GM18502 (cell line): Measurements from ENCODE around the gene BORCS8.
"Not testable (repeated sequence)": the region's sequence is repeated elsewhere in the genome, so short reads cannot be mapped to it uniquely, and the experiment has no call there.

Experiments
- ATAC-seq: cut with Tn5 transposase; IDR thresholded peaks from one replicate; pipeline ENCODE4 v1.9.1; 2021; ENCODE audit warnings: mild to moderate bottlenecking; ENCODE audit not compliant: unreplicated experiment, poor library complexity

BORCS8 gene

DNA sequence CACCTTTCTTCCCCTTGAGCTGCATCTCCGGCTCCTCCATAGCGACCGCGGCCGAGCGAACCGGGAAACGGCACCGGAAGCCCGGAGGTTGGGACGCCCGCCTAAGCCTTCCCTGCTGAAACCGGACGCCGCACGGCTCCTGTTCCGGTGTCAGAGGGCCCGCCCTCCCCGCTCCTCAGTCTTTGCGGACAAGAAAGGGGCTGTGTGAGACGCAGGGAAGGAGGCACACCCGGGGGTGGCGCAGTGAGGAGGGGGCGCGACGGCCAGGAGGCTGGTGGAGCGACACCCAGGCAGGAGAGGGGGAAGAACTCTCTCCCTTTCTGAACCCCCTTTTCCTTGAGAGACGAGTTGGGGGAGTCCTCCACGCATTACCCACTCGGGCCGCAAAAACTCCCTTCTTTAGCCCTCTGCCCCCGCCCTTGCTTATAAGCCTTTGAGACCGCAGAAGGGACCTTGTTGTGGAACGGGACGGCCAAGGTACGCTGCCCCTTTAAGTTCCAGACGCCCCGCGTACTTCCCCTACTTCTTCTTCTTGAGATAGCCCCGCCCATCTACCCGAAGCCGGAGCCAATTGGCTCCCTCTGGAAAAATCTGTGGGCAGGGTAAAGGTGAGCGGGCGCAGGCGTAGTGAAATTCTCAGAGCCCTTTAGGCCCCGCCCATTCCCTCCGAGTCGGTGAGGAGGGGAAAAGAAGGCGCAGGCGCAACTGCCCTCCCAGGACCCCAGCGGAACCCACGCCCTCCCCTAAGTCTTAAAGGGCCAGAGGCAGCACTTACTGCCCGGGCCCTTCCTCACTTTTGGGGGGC, at the start of gene BORCS8, which contains the start of gene RFXANK:
BORCS8 (minus strand) TSS at position 75 of the 805 bp plus-strand sequence; CDS start at position 40, 35 bp downstream.
RFXANK (plus strand) TSS at position 181 of the 805 bp plus-strand sequence. CDS start 1,689 bp downstream, outside the sequence.
- peak; percentile 87 for ATAC-seq

DNA sequence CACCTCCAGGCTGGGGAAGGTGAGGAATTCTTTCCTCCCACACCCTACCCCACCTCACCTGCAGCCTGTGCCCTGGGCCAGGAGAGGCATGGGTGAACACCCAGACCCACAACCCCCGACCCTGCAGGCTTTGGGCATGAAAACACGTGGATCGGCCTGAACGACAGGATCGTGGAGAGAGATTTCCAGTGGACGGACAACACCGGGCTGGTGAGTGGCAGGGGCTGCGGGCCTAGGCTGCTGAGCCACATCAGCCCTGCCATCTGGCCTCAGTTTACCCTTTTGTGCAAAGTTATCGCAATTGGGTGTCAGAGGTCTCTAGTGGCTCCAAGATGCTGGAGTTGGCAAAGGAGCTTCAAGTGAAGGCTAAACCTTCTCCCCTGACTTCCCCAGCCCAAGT, 48.5 kb upstream of the BORCS8 start:
- no peak for ATAC-seq

DNA sequence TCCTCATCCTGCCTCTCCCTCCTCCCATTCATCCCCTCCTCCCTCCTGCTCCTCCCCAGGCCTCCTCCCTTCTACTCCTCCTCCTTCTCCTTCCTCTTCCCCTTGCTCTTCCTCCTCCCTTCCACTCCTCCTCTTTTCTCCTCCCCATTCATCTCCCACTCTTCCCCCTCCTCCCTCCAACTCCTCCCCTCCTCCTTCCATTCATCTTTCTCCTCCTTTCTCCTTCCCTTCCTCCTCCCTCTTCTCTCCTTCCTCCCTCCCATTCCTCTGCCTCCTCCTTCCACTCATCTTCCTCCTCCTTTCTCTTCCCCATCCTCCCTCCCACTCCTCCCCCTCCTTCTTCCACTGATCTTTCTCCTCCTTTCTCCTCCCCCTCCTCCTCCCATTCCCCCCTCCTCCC, 47.7 kb upstream of the BORCS8 start:
- no peak for ATAC-seq

DNA sequence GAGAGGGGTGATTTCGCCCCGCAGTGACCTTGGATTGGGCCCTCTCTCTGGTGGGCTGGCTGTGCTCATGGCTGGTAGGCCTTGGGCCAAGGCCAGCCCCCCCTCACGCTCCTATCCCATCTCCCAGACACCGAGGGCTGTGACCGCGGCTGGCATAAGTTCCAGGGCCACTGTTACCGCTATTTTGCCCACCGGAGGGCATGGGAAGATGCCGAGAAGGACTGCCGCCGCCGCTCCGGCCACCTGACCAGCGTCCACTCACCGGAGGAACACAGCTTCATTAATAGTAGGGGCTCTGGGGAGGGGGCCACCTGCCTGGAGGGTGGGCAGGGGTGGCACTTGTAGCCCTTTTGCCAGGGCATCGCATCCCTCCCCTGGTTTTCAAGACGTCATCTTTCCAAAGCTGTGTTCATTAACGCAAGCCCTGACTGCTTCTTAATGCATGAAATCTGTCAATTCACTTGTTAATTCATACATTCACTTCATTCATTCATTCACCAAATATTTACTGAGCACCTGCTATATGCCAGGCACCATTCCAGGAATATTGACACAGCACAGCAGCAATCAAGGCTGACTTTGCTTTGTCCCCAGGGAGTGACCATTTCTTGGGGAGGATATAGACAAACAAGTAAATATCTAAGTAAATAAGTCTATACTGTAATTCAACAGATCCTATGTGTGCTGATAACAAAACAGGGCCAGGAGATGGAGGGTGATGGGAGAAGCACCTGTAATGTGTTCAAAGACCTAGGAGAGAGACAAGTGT, 46.4 kb upstream of the BORCS8 start:
- no peak for ATAC-seq

DNA sequence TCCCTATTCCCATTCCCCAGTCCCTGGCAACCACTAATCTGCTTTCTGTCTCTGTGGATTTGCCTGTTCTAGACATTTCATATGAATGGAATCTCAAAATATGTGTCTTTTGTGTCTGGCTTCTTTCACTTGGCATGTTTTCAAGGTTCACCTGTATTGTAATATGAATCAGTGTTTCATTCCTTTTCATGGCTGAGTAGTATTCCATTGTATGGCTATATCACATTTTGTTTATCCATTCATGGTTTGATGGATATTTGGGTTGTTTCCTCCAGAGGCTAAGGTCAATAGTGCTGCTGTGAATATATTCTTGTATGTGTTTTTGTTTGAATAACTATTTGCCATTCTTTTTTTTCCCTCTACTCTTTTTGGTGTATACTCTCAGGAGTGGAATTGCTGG, 44.2 kb upstream of the BORCS8 start:
- no peak for ATAC-seq

DNA sequence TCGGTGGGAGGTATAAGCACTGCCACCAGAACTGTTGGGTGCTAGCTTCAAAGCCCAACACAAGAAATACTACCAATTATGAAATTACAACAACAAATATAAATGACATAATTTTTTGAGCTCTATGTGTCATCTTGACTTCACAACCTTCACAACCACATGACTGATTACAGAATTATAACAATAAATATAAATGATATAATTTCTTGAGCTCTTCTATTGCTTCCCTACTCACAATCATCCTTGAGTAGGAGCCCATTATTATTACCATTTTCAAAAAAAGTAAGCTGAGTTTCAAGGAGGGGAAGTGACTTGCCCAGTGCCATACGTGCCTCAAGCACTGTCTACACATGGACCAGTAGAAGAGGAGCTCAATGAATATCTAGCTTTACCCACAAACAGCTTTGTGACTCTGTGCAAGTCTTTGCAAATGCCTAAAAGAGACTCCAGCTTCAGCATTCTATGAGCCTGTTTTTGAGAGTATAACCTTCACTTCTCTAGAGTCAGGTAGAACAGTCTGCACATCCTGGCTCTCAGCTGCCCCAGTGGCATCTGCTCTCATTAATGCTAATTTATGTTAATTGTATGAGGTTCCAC, 42.4 kb upstream of the BORCS8 start:
- ATAC-seq, result no peak

DNA sequence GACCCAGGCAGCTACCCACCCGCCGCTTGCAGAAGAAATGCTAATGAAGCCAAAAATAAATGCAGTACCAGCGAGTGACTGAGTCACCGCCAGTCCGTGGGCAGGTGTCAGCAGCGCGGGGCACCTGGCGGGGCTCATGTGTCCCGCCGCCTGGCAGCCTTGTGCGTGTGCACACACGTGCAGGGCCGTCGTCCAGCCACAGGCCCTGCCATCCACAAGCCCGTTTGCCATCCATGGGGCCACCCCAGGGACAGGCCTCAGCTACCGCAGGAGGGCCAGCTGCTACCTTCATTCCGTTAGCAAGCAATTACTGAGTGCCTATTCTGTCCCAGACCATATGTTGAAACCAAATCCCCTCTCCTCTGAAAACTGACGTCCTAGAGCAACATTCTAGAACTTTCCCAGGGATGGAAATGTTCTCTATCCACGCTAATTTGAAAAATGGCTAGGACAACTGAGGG, 40.3 kb upstream of the BORCS8 start:
- ATAC-seq, result no peak

DNA sequence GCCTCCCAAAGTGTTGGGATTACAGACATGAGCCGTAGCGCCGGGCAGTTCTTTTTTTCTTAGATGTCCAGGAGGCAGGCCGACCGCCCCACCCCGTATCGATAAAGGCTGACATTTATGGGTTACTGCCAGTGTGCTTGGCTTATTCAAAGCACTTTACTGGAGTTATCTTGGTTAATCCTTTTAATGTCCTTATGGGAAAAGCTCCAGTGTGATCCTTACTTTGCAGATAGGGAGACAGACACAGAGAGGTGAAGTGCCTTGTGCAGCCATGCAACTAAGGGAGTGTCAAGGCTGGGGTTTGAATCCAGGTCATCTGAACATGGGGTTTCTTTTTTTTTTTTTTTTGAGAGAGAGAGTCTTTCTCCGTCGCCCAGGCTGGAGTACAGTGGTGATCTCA, 39.0 kb upstream of the BORCS8 start:
- ATAC-seq, result no peak

DNA sequence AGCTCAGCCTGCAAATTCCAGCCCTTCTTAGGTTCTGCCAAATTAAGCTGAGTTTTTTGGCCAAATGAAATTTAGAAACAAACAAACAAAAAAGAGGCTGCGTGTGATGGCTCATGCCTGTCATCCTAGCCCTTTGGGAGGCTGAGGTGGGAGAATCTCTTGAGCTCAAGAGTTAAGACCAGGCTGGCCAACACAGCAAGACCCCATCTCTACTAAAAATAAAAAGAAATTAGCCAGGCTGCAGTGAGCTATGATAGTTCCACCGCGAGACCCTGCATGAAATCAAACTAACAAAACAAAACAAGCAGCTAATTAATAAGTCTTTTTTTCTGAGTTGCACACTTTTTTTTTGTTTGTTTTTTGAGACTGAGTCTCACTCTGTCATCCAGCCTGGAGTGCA, 37.7 kb upstream of the BORCS8 start:
- no peak for ATAC-seq

DNA sequence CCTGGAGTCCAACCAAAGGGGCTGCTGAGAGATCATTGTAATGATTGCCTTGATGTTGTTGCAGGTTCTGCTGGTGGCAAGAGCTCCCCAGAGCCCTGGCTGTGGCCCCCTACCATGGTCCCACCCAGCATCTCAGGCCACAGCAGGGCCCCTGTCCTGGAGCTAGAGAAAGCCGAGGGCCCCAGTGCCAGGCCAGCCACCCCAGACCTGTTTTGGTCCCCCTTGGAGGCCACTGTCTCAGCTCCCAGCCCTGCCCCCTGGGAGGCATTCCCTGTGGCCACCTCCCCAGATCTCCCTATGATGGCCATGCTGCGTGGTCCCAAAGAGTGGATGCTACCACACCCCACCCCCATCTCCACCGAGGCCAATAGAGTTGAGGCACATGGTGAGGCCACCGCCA, 35.3 kb upstream of the BORCS8 start:
- no peak for ATAC-seq

DNA sequence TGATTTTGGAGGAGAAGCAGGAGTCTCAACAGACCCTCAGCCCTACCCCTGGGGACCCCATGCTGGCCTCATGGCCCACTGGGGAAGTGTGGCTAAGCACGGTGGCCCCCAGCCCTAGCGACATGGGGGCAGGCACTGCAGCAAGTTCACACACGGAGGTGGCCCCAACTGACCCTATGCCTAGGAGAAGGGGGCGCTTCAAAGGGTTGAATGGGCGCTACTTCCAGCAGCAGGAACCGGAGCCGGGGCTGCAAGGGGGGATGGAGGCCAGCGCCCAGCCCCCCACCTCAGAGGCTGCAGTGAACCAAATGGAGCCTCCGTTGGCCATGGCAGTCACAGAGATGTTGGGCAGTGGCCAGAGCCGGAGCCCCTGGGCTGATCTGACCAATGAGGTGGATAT, 34.7 kb upstream of the BORCS8 start:
- no peak for ATAC-seq

DNA sequence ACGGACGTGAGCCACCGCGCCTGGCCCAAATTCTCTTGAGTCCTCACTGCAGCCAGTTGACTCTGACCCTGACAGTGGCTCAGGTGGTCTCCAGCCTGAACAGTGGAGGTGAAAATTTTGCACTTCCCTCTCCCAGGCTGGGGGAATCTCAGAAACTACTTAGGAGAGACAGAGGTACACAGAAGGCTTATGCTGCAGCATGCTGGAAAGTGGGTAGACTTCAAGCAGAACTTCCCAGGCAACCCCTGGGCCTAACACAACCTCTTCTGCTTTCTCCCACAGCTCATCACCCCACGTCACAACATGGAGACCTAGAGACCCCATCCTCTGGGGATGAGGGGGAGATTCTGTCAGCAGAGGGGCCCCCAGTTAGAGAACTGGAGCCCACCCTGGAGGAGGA, 34.3 kb upstream of the BORCS8 start:
- no peak for ATAC-seq

DNA sequence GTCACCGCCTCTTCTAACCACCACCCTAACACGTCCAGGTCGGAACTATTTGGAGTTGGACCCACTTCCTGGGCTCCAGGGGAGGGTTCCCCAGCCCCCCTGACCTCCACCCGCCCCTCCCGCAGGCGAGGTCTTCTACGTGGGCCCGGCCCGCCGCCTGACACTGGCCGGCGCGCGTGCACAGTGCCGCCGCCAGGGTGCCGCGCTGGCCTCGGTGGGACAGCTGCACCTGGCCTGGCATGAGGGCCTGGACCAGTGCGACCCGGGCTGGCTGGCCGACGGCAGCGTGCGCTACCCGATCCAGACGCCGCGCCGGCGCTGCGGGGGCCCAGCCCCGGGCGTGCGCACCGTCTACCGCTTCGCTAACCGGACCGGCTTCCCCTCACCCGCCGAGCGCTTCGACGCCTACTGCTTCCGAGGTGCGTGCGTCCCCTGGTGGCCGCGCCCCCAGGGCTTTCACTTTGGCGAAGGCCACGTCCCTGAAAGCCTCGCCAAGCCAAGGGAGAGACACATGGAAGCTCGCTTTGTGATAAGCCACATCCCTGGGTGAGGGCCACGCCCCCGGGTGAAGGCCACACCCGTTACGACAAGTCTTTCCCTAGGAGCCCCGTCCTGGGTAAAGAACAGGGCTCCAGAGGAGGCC, 33.0 kb upstream of the BORCS8 start:
- no peak for ATAC-seq

DNA sequence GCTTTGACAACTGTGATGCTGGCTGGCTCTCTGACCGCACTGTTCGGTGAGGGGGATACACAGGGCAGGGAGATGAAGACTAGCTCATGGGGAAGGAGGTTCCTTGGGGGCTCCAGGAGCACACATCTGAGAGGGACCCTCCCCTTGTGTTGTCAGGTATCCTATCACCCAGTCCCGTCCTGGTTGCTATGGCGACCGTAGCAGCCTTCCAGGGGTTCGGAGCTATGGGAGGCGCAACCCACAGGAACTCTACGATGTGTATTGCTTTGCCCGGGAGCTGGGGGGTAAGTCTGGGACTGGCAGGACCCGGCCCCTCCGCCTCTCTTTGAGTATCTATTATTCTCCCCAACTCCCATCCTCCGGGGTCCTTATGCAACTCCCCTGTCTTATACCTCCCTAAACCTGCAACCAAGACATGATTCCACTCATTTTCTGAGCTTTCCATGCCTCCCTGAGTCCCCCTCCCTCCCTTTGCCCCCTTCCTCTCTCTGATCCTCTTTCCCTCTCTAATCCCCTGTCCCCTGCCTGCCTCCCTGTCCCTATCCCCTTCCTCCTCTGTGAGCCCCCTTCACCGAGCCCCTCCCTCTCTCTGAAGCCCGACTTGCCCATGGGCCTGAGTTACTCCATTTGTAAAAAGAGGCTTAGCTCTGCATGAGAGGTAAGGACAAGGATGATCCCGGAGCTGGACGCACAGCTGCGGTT, 32.3 kb upstream of the BORCS8 start:
- no peak for ATAC-seq

DNA sequence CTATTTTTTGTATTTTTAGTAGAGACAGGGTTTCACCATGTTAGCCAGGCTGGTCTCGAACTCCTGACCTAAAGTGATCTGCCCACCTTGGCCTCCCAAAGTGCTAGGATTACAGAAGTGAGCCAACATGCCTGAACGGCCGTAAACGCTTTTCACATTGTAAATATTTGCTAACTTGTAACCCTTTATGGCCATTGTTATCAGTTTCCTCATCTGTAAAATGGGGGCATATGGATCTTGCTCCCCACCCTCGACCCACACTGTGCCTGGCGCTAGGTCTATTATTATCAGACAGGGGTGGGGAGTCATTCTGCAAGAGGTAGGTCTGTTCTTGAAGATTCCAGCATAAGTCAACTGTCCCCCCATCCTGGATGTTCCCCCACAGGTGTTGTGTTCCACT, 31.7 kb upstream of the BORCS8 start:
- no peak for ATAC-seq

DNA sequence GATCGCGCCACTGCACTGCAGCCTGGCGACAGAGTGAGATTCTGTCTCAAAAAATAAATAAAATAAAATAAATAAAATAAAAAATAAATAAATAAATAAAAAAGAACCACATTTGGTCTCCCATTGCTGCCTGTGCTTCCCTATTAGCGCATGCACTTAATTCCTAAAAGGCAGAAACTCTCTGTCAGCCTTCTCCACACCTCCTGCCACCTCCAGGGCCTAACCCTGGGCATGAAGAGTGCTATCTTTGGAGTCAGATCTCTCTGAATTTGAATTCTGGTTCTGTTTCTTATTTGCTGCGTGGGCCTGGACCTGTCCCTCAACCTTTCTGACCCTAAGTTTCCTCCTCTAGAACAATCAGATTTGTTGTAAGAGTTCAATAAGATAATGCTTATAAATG, 31.1 kb upstream of the BORCS8 start:
- ATAC-seq, result no peak

DNA sequence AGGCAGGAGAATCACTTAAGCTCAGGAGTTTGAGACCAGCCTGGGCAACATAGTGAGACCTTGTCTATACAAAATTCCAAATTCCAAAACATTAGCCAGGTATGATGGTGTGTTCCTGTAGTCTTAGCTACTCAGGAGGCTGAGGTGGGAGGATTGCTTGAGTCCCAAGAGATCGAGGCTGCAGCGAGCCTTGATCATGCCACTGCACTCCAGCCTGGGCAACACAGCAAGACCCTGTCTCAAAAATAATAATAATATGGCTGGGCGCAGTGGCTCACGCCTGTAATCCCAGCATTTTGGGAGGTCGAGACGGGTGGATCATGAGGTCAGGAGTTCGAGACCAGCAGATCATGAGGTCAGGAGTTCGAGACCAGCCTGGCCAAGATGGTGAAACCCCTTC, 29.0 kb upstream of the BORCS8 start:
- ATAC-seq, result not testable (repeated sequence)

DNA sequence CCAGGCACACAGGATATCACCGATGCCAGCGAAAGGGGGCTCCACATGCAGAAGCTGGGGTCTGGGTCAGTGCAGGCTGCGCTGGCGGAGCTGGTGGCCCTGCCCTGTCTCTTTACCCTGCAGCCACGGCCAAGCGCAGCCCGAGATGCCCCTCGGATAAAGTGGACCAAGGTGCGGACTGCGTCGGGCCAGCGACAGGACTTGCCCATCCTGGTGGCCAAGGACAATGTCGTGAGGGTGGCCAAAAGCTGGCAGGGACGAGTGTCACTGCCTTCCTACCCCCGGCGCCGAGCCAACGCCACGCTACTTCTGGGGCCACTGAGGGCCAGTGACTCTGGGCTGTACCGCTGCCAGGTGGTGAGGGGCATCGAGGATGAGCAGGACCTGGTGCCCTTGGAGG, 27.0 kb upstream of the BORCS8 start:
- ATAC-seq, result no peak

DNA sequence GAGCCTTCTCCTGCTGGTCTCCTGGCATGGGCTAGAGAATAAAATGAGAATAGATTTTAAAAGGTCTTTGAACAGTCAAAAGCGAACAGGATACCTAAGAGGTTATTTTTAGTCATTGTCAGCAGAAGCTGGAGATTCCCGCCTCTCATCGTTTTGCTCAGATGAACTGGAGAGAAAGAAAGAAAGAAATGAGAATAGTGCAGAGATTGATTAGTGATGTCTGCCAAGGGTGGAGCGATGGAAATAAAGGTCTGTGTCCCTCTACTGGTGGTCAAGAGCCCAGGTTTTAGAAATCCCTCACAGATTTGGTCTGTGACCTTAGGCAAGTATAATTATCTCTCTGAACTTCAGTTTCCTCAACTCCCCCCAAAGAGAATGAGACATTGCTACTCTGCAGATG, 25.1 kb upstream of the BORCS8 start:
- no peak for ATAC-seq

DNA sequence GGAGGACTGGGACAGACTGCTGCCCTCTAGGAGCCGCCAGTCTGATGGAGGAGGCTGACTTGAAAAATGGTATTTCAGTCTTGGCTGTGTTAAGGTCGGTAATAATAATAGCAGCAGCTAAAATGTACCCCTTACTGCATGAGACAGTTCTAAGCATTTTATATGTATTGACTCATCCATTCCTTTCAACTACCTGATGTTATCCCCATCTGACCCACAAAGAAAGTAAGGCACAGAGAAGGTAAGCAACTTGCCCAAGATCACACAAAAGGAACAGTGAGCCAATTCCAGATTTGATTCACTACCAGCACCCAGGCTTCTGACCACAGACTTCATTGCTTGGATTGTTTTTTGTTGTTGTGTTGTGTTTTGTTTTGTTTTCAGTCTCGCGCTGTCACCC, 23.8 kb upstream of the BORCS8 start:
- ATAC-seq, result no peak
